SHP77 (cell line): ENCODE measurements around the gene OSGEP.

Experiments used
- DNase-seq, 2 experiments: peaks; one replicate each; lab custom pipeline; 2025; lab: John Stamatoyannopoulos, UW

Gene OSGEP

DNA sequence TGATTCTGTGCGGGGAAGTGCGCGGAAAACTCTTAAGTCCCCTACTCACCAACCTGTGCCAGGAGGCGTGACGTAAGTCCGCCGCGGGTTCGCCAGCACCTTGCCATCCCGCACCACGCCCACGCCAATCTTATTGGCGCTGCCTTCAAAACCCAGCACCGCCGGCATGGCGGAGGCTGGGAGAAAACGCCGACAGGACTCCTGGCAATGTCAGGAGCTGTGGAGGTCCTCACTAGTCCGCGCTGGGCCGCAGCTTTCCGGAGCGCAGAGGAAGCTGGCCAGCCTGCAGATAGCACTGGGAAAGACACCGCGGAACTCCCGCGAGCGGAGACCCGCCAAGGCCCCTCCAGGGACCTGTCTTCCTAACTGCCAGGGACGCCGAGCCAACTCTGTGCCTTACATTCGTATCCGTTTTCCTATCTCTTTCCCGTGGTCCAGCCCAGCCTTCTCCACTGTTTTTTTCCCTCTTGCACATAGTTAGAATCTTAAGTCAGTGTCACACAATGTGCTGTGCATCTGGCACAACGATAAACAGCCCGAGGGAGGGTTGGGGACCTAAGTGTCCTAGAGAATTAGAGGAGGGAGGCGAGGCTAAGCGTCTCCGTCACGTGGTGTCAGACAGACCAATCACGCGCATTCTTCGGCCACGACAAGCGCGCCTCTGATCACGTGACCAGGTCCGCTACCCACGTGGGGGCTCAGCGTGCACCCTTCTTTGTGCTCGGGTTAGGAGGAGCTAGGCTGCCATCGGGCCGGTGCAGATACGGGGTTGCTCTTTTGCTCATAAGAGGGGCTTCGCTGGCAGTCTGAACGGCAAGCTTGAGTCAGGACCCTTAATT lies at the start of gene OSGEP, which contains the start of gene APEX1:
Gene OSGEP (minus strand): TSS at position 297 of the 839 bp plus-strand sequence. CDS start 129 bp downstream, at position 168.
Gene APEX1 (plus strand): TSS at position 711 of the 839 bp plus-strand sequence. CDS start 420 bp downstream, outside the sequence.
- DNase-seq = peak; percentile 99 to 100

- DNase-seq = no peak
These were observed 49.3 kb upstream of the OSGEP start for GRCh38 chr14:20503898-20504297.

GRCh38 chr14:20501346-20501745 lies 46.7 kb upstream of the OSGEP start:
- DNase-seq = no peak

GRCh38 chr14:20499881-20500280 lies 45.3 kb upstream of the OSGEP start:
- DNase-seq = no peak

GRCh38 chr14:20499108-20499507 lies 44.5 kb upstream of the OSGEP start:
- no peak for DNase-seq

GRCh38 chr14:20498622-20499021 lies 44.0 kb upstream of the OSGEP start:
- no peak for DNase-seq

DNA sequence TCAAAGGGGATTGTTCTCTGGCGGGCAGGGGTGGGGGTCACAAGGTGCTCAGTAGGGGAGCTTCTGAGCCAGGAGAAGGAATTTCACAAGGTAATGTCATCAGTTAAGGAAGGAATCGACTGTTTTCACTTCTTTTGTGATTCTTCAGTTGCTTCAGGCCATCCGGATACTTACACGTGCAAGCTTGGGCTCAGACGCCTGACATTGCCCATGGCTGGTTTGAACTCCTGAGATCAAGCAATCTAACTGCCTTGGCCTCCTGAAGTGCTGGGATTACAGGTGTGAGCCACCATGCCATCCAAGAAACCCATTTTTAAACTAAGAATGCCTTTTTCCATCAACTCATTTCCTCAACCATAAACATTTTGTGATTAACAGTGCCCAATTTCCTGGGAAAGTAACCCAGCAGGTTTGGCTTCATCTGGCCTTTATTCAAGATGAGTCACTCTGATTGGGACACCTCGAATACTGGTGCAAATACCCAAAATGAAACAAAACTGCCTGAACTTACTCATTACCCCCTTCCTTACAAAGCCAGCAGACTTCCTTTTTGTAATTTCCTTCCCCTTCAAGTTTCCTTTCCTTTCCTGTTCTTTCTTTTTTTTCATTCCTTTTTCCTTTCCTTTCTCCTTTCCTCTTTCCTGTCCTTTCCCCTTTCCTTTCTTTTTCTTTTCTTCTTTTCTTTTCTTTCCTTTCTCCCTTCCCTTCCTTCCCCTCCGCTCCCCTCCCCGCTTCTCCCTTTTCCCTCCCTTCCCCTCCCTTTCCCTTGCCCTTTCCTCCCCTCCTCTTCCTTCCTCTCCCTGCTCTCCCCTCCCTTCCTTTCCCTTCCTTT lies 40.5 kb upstream of the OSGEP start:
- DNase-seq = no peak

DNA sequence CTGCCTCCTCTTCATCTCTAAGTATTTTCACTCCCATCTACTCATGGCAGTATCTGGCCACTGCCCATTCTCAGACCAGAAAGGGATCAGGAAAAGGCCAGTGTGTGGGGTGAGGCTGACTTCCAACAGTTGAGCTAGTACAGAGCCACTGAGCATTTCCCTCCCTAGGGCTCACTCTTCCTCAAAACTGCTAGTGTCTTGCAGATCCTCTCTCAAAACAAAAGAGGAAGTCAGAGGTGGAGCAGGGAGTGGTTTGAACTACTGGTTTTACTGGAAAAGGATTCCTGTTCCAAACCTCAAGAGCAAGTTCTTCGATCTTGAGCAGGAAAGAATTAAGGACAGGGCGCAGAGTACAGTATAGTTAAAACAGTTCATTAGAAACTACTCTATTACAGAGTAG lies 39.0 kb upstream of the OSGEP start:
- DNase-seq = no peak

- DNase-seq = no peak
These were observed 37.9 kb upstream of the OSGEP start for GRCh38 chr14:20492486-20492885.

- DNase-seq = no peak
These were observed 36.0 kb upstream of the OSGEP start for GRCh38 chr14:20490563-20490962.

DNA sequence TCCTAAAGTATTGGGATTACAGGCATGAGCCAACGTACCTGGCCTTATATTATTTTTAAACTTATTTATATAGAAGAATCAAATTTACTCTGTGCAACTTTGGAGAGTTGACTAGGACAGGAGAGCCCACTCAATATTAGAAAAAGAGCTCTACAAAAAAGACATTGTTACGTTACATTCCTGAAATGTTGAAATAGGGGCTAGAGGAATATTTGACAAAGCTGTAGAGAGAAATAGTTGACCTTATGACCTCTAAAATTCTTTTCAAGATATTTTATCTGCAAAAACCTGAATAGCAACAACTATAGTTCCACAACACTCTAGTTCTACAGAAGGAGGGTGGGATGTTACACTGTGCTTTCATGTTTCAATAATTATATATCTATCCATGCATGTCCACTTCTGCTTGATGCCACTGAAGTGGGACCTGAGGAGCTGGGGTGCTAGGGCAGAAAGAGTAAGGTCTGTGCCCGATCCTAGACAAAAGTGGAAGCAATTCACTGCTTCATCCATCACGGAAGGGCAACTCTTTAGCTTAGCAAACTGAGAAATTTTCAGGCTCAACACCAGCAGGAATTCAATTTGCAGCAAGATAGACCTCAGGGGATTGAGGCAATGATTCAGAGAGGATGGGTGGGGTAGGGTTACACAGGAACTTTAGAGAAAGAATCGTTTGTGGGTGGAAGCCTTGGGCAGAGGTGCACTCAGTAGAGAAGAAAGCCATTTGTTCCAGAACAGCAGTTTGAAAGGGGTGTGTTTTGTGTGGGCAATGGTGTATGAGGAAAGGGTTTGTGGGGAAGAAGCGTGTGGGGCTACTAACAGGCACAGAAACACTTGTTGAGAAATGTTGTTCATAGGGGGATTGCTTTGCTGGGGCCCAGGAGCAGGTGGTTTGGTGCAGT lies 34.7 kb upstream of the OSGEP start:
- no peak for DNase-seq

GRCh38 chr14:20487396-20487725 lies 32.7 kb upstream of the OSGEP start:
- no peak for DNase-seq

DNA sequence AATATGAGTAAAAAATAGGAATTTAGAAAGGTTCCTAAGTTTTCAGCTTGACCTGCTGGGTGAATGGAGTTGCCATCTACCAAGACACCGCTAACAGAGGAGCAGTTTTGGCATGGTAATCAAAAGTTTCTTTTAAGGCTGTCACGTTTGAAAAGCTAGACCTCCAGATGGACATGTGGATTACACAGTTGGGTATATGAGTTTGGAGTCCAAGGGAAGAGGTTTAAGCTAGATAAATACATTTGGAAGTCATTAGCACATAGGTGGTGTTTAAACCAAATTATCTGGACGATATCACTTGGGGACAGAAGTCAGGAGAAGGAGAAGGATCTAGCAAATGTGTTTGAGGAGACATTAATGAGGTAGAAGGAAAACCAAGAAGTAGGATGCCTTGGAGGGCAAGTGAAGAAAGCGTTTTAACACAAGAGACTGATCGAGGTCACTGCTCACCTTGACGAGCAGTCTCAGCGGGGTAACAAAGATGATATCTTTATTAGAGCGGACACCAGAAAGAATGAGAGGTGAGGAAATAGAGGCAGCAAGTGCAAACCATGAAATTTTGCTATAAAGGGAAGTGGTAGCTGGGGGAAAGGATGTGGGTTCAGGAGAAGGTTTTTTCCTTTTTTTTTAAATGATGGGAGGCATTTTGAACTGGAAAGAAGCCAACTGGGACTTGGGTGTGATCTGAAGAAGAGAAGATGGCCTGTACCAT lies 32.2 kb upstream of the OSGEP start:
- no peak for DNase-seq

DNA sequence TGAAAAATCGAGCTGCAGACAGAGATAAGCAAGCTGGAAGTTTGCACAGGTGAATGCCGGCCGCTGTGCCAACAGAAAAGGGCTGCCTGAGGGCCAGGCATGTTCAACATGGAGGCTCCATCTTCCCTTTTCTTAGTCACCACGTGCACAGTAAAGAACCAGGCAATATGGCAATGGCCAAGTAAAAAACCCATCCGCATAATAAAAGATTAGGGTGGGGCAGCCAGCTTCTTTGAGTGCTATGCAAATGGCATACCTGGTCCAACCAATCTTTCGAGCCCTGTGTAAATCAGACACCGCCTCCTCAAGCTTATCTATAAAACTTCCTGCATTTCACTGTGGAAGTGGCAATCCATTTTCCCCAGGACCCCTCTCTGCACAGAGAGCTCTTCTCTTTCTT lies 31.3 kb upstream of the OSGEP start:
- DNase-seq = no peak

- no peak for DNase-seq
These were observed 27.8 kb upstream of the OSGEP start for GRCh38 chr14:20482382-20482781.

DNA sequence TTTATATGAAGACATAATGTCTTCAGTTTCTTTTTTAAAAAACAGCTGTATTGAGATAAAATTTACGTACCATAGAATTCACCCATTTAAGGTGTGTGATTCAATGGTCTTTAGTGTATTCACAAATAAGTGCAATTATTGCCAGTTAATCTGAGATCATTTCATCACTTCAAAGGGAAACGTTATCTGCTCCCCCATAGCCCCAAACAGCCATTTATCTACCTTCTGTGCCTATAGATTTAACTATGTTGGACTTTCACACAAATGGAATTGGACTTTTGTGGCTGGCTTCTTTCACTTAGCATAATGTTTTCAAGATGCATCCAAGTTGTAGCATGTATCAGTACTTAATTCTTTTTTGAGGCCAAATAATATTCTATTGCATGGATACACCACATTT lies 24.3 kb upstream of the OSGEP start:
- DNase-seq = no peak

DNA sequence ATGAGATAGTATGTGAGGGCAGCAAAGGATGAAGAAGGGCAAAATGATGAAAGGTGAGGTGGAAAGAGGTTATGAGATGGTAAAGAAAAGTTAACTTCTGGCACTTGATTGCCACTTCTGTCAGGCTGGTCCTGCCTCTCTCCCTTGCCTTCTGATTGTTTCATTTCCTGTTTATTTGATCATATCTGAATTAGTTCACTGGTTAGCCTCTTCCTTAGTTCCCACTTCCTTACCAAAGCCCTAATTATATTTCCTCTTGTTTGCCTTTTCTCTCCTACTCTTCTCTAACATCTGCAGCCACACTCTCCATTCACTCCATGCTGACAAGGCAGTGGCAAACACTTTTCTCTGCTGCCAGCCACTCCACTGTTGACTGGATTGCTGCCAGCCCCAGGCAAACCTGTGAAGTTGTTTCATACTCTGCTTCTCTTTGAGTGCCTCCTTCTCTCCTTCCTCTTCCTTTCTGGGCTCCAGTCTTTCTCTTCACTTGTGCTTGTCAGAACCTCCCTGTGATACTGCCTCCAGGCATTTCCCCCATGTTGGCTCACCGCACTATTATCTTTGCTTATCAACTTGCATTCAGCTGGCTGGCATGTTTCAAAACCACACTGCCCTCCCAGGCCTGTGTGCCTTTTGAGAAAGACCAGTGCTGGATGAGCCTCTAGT lies 22.7 kb upstream of the OSGEP start:
- no peak for DNase-seq

DNA sequence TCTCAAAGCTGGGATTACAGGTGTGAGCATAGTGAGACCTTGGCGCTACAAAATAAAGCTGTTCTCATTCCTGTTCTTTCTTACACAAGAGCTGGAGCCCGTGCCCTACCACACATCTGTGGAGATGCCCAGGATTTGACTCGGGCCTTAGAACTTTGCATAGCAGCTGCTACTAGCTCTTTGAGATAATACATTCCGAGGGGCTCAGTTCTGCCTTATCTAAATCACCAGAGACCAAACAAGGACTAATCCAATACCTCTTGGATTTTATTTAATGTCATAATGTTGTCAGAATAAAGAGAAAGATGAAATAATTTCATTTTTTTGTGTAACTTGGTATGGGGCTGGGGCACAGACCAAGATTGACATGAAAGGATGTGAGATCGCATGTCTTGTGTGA lies 22.2 kb upstream of the OSGEP start:
- no peak for DNase-seq

DNA sequence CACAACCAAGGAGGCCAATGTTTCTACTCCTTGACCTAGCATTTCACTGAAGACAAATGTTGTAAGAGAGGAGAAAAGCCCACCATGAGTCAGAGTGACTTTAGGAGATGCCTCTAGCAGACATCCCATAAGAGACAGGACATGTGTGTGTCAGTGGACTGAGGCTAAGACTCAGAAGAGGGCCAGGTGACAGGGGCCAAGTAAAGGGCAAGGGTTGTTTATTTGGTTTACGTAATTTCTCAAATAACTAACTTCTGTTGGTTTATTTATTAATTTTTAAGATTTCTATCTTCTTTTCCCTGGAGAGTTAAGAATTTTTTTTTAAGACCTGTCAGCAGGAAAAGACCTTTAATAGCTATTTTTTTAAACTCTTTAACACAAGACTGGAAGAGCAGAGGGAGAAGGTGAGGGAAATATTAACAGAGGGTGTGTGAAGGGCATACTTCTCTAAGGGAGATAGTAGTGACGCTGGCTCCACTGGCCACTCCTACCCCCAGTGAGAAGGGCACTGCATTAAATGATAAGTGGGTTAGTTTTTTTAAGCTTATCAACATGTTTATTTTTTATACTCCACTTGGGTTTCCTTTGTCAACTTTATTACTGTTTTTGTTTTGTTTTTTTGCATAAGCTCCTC lies 18.0 kb upstream of the OSGEP start:
- no peak for DNase-seq

DNA sequence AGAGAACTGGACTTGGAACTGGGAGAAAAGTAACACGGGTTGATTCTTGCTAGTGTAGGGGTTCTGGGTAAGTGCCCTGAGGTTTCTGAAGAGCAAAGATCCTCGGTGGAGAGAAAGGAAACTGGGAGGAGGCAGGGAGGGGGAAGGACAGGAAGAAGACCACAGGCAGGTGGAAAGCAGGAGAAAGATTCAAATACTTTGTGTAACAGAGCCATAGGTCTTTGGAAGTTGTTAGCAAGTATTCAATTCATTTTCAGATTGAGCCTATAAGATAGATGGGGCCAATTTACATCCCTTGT lies 15.9 kb upstream of the OSGEP start:
- peak in 1 of 2 experiments; percentile 11 for DNase-seq
